Psoas muscle (tissue), 8 donors: Measurements from ENCODE around the gene POLN. TPM values are rescaled to one million over a fixed set of nuclear protein-coding genes. Genes with fewer than 3 reads are reported as not detected.

Experiments used
- ATAC-seq, 4 donors: fragments of 200-7000 bp; cut with Tn5 transposase; one replicate each; pipeline ENCODE4 v1.9.1; 2020; ENCODE audit warnings: moderate library complexity in 3 of 4, mild to moderate bottlenecking in 2 of 4
- DNase-seq, 2 donors: peaks; one replicate each; pipeline ENCODE4 v3.0.0-alpha.2; 2020
- H3K27ac ChIP-seq: fragments of 200-600 bp; one replicate; pipeline ENCODE4 v1.8.0; 2022
- H3K27me3 ChIP-seq, 3 donors: fragments of 200-600 bp in 1 of 3; one replicate each; pipeline versions ENCODE4 v1.6.1 to v1.8.0; 2013 to 2022; ENCODE audit warnings: low read length in 2 of 3, mild to moderate bottlenecking in 2 of 3, moderate library complexity in 1 of 3; ENCODE audit not compliant: insufficient read depth in 3 of 3
- H3K36me3 ChIP-seq, 2 donors: fragments of 200-600 bp in 1 of 2; one replicate each; pipeline versions ENCODE4 v1.6.1 to v1.8.0; 2013 to 2022; ENCODE audit warnings: low read depth in 1 of 2, mild to moderate bottlenecking in 1 of 2, moderate library complexity in 1 of 2; ENCODE audit not compliant: insufficient read depth in 1 of 2
- H3K4me1 ChIP-seq: fragments of 200-600 bp; one replicate; pipeline ENCODE4 v1.8.0; 2022
- H3K4me3 ChIP-seq: fragments of 200-600 bp; one replicate; pipeline ENCODE4 v1.8.0; 2022; ENCODE audit warnings: mild to moderate bottlenecking
- H3K9me3 ChIP-seq: fragments of 200-600 bp; one replicate; pipeline ENCODE4 v1.8.0; 2022
- CTCF ChIP-seq: fragments of 200-600 bp; IDR thresholded peaks from one replicate; pipeline ENCODE4 v1.8.0; 2022; ENCODE audit warnings: antibody characterized with exemption
- WGBS, 3 donors: extraction: QIAGEN DNeasy Blood & Tissue Kit; methylation state at CpG; one replicate each; pipeline versions ENCODE4 v1.1.6 to v1.1.7; 2013; 5-methylcytosine and 5-hydroxymethylcytosine counted together
- intact Hi-C, 2 donors: fragments of 100-400 bp; cut with DNase I; formaldehyde crosslinking; loops; one replicate each; pipeline versions ENCODE4 v1.11.0 to v1.14.2; 2022
- polyA plus RNA-seq, 3 donors: library from polyadenylated mRNA; stranded (reverse); fragments of 200-250 nt; gene quantifications; one replicate each; pipeline ENCODE4 v1.2.3, GENCODE V29; 2013
- total RNA-seq, 4 donors: library from RNA; stranded (reverse); fragmentation: NEBNext Ultra II Directional in 2 of 4; extraction: Animal tissue kit (Norgen Biotek cat#: 25700) in 2 of 4; gene quantifications; one replicate each; pipeline versions ENCODE4 v1.2.1 to v1.2.4, GENCODE V29; 2021 to 2023
- donor health status: healthy with polysubstance abuse.
- donor health status: DM: no; HTN: no; CAD: no; lungs with moderate emphysema.
- donor health status: Bipolar disorder and iron deficiency.
- donor health status: healthy.
- donor health status: DM: yes; HTN: yes; CAD: no.
- donor health status: DM: no; HTN: no; CAD: no.
- donor health status: DM: no; HTN: no; CAD: no.
- donor health status: DM: yes; HTN: yes; CAD: no.

POLN gene
- total and polyA plus RNA-seq, 7 donors = 0.44 to 3.0 (median 0.95) TPM

DNA sequence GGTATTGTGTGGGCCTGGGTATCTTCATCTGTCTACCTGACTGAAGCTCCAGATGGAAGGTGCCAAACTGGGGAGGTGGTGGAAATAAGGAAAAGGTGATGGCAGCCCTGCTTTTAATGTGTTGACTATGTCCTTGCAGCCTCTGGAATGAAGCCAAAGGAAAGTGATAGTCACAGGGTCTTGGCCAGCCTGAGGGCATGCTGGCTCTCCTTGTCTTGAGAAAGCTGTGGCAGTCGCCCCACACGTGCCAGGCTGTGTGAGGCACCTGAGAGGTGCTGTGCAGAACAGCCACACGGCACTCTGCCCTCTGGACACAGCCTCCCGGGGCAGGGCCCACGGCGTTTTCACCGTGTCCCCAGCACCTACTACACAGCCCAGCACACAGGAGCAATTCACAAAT is 105.2 kb downstream of the POLN start:
- intact Hi-C loops = no loop called here
- no peak for ATAC-seq
- DNase-seq = no peak
- Histone ChIP-seq H3K9me3 (no peaks in the 10 kb centered on the region), H3K36me3 (no peaks in the 10 kb centered on the region), H3K4me1 (peaks cover 3% of the 10 kb centered on the region), H3K27ac (no peak overlapping the region), H3K27me3 (peaks cover 0 to 2% (median 0%) of the 10 kb centered on the region in 3 donors), H3K4me3 (no peak overlapping the region)
- WGBS, 3 donors = 57 to 72% (median 66%) methylated on average over 7 of the region's 7 CpGs
- TF ChIP-seq CTCF = no peak

DNA sequence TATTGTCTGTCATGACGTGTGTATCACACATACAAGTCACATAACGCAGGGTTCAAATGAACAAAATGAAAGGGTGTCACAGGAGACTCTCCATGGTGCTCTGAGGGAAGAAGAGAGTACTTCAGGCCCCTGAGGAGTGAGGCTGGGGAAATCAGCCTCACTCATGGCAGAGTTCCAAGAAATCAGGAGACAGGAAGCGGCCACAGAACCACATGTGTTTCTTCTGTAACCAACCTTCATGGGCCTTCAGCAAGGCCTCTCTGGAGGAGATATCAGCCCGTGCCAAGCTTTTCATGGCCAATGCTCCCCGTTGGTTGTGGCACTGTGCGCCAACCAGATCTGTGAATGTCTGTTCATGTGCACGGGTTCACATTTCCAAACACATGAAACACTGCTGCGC is 106.8 kb downstream of the POLN start:
- WGBS, 3 donors = 55 to 63% (median 62%) methylated on average over 8 of the region's 8 CpGs
- no peak for ATAC-seq
- peaks cover 0 to 2% (median 0%) of the 10 kb centered on the region in 3 donors for H3K27me3 ChIP-seq

DNA sequence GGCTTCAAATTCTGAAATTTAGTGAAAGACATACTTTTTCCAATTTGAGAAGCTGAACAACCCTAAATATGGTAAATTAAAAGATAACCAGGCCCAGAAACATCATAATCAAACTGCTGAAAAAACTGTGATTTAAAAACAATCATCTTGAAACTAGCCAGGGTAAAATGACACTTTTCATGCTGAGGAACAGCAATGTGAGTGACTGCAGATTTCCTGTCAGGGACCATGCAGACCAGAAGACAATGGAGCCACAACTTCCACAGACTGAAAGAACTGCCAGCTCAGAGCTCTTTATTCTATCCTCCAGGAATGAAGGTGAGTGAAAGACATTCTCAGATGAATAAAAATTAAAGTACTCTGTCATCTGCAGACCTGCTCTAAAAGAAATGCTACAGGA is 109.5 kb downstream of the POLN start:
- H3K27ac ChIP-seq = no peak overlapping the region
- DNase-seq = no peak
- no peak for ATAC-seq
- intact Hi-C loops = no loop called here
- H3K27me3 ChIP-seq = no peaks in the 10 kb centered on the region
- no peak for TF ChIP-seq CTCF
- peaks cover 3% of the 10 kb centered on the region for H3K4me1 ChIP-seq
- no peak overlapping the region for H3K4me3 ChIP-seq
- no peaks in the 10 kb centered on the region for H3K9me3 ChIP-seq
- no peaks in the 10 kb centered on the region for H3K36me3 ChIP-seq

More for the DNA sequence above, 106.8 kb downstream of the POLN start:
- Histone ChIP-seq H3K4me3 (no peak overlapping the region), H3K9me3 (no peaks in the 10 kb centered on the region), H3K36me3 (no peaks in the 10 kb centered on the region), H3K27ac (no peak overlapping the region), H3K4me1 (peaks cover 3% of the 10 kb centered on the region)
- DNase-seq = no peak
- no peak for TF ChIP-seq CTCF
- intact Hi-C loops = no loop called here

GRCh38 chr4:2127609-2128332 is 114.2 kb downstream of the POLN start:
- no peak for ATAC-seq
- H3K36me3 ChIP-seq = no peaks in the 10 kb centered on the region
- intact Hi-C loops = no loop called here

More at GRCh38 chr4:2127609-2128332, 114.2 kb downstream of the POLN start:
- Histone ChIP-seq H3K27ac (no peak overlapping the region), H3K9me3 (no peaks in the 10 kb centered on the region), H3K27me3 (no peaks in the 10 kb centered on the region), H3K4me3 (no peak overlapping the region), H3K4me1 (no peaks in the 10 kb centered on the region)
- WGBS, 3 donors = 68 to 74% (median 71%) methylated on average over 20 of the region's 20 CpGs
- TF ChIP-seq CTCF = no peak
- no peak for DNase-seq
